Colonic mucosa (tissue), 4 donors: ENCODE data around the gene SLC17A9. TPM values are rescaled to one million over a fixed set of nuclear protein-coding genes. Genes with fewer than 3 reads are reported as not detected.

Experiments used
- DNase-seq: peaks from one replicate; pipeline ENCODE4 v3.0.0-alpha.2; 2020
- H3K27ac ChIP-seq: fragments of 200-600 bp; one replicate; pipeline ENCODE4 v1.8.0; 2021
- H3K27me3 ChIP-seq: fragments of 200-600 bp; one replicate; pipeline ENCODE4 v1.8.0; 2021
- H3K36me3 ChIP-seq: fragments of 200-600 bp; one replicate; pipeline ENCODE4 v1.8.0; 2021
- H3K4me1 ChIP-seq: fragments of 200-600 bp; one replicate; pipeline ENCODE4 v1.8.0; 2021; ENCODE audit warnings: mild to moderate bottlenecking
- H3K4me3 ChIP-seq: fragments of 200-600 bp; one replicate; pipeline ENCODE4 v1.8.0; 2021
- H3K9ac ChIP-seq, 2 donors: one replicate each; pipeline ENCODE4 v1.7.0; 2013; ENCODE audit warnings: control low read depth in 2 of 2, low read depth in 2 of 2, low read length in 2 of 2
- H3K9me3 ChIP-seq: fragments of 200-600 bp; one replicate; pipeline ENCODE4 v1.8.0; 2021
- CTCF ChIP-seq: fragments of 200-600 bp; IDR thresholded peaks from one replicate; pipeline ENCODE4 v1.8.0; 2022; ENCODE audit warnings: antibody characterized with exemption, mild to moderate bottlenecking
- intact Hi-C: fragments of 100-400 bp; cut with DNase I; formaldehyde crosslinking; loops from one replicate; pipeline ENCODE4 v1.14.1; 2022
- total RNA-seq, 2 donors: library from RNA; stranded (reverse); fragmentation: NEBNext Ultra II Directional in 1 of 2; extraction: Animal tissue kit (Norgen Biotek cat#: 25700) in 1 of 2; gene quantifications; one replicate each; pipeline ENCODE4 v1.2.1, GENCODE V29; 2021
- donor health status: healthy.
- donor health status: DM: no; HTN: no; CAD: no.
- donor health status: DM: no; HTN: no; CAD: no.

Gene SLC17A9
- total RNA-seq, 2 donors from 2014 or later = 23.1 to 54.7 TPM

- intact Hi-C loops = no loop called here
- no peak for TF ChIP-seq CTCF
- no peak overlapping the region for H3K9ac ChIP-seq
- H3K27ac ChIP-seq = no peak overlapping the region
- H3K36me3 ChIP-seq = no peaks in the 10 kb centered on the region
- H3K27me3 ChIP-seq = peaks cover 4% of the 10 kb centered on the region
- H3K4me3 ChIP-seq = no peak overlapping the region
- no peaks in the 10 kb centered on the region for H3K4me1 ChIP-seq
- no peak for DNase-seq
- H3K9me3 ChIP-seq = no peaks in the 10 kb centered on the region
Observed at GRCh38 chr20:62994869-62995281, 42.4 kb downstream of the SLC17A9 start.

GRCh38 chr20:62995481-62995880 is 43.0 kb downstream of the SLC17A9 start:
- no peak overlapping the region for H3K9ac ChIP-seq
- TF ChIP-seq CTCF = no peak
- no peaks in the 10 kb centered on the region for H3K36me3 ChIP-seq
- peaks cover 4% of the 10 kb centered on the region for H3K27me3 ChIP-seq
- H3K9me3 ChIP-seq = no peaks in the 10 kb centered on the region
- H3K4me3 ChIP-seq = no peak overlapping the region
- H3K27ac ChIP-seq = no peak overlapping the region
- intact Hi-C loops = no loop called here
- DNase-seq = no peak
- H3K4me1 ChIP-seq = no peaks in the 10 kb centered on the region

- H3K9me3 ChIP-seq = no peaks in the 10 kb centered on the region
- no peak overlapping the region for H3K9ac ChIP-seq
- H3K4me1 ChIP-seq = no peaks in the 10 kb centered on the region
- no peaks in the 10 kb centered on the region for H3K36me3 ChIP-seq
- no peak overlapping the region for H3K27ac ChIP-seq
- intact Hi-C loops = no loop called here
- no peak for DNase-seq
- peaks cover 4% of the 10 kb centered on the region for H3K27me3 ChIP-seq
- TF ChIP-seq CTCF = no peak
- no peak overlapping the region for H3K4me3 ChIP-seq
Observed at GRCh38 chr20:62995898-62996595, 43.5 kb downstream of the SLC17A9 start.

GRCh38 chr20:62996596-62996982 is 44.1 kb downstream of the SLC17A9 start:
- Histone ChIP-seq H3K9ac (no peak overlapping the region), H3K9me3 (no peaks in the 10 kb centered on the region), H3K36me3 (no peaks in the 10 kb centered on the region), H3K4me3 (no peak overlapping the region), H3K4me1 (no peaks in the 10 kb centered on the region), H3K27me3 (peaks cover 4% of the 10 kb centered on the region), H3K27ac (no peak overlapping the region)
- DNase-seq = no peak
- intact Hi-C loops = no loop called here
- no peak for TF ChIP-seq CTCF

GRCh38 chr20:62997417-62998035 is 45.0 kb downstream of the SLC17A9 start:
- Histone ChIP-seq H3K9ac (no peak overlapping the region), H3K27me3 (peaks cover 8% of the 10 kb centered on the region), H3K36me3 (no peaks in the 10 kb centered on the region), H3K27ac (no peak overlapping the region), H3K4me1 (no peaks in the 10 kb centered on the region), H3K4me3 (no peak overlapping the region), H3K9me3 (no peaks in the 10 kb centered on the region)
- TF ChIP-seq CTCF = no peak
- DNase-seq = no peak
- intact Hi-C loops = no loop called here
